Measurements from ENCODE around the gene ST6GAL2. TPM values are rescaled to one million over a fixed set of nuclear protein-coding genes. Genes with fewer than 3 reads are reported as not detected.

ST6GAL2 gene
- polyA plus RNA-seq, 2 of the 4 experiments (the other 2 are of a cell fraction), result 26.2 to 52.6 TPM

GRCh38 chr2:106932644-106933043 is 46.7 kb upstream of the ST6GAL2 start:
- DNase-seq (ENCODE audit: low read depth in 1 of 2, low spot score in 1 of 2) (peak in 1 of 2 experiments; percentile 17), ATAC-seq (0 out of 6 replicates have a peak, but pooled peaks of 1 of the 2 experiments have one; percentile 43), FAIRE-seq (no peak)
- CTCF ChIA-PET, result no interaction called here
- WGBS (ENCODE audit: missing lambda C conversion rate), result 36% methylated on average over 3 of the region's 3 CpGs
- no peak overlapping the region for H3K4me3 ChIP-seq
- no peak overlapping the region for H3K4me2 ChIP-seq
- POLR2A ChIA-PET, result no interaction called here
- TF ChIP-seq EHMT2 (IDR thresholded peaks at IDR 0.05; ENCODE audit: low read depth) (no peak), RAD21 (conservative IDR thresholded peaks at IDR 0.05 in 1 of 2, IDR thresholded peaks at IDR 0.05 in 1 of 2) (peak; percentile 38 to 39)
- H3K27ac ChIP-seq, result no peak overlapping the region
- H3K4me1 ChIP-seq, result peaks cover 5% of the 10 kb centered on the region; the same call in 1 of the 3 replicates
- H3K9me3 ChIP-seq, result no peaks in the 10 kb centered on the region

- POLR2A ChIA-PET, result no interaction called here
- Histone ChIP-seq H3K27ac (no peak overlapping the region), H3K4me3 (no peak overlapping the region), H3K4me2 (no peak overlapping the region), H3K4me1 (peaks cover 5% of the 10 kb centered on the region; the same call in 1 of the 3 replicates), H3K9me3 (no peaks in the 10 kb centered on the region)
- DNase-seq (ENCODE audit: low read depth in 1 of 2, low spot score in 1 of 2) (no peak), FAIRE-seq (no peak), ATAC-seq (no peak)
- 78% methylated on average over 5 of the region's 5 CpGs for WGBS (ENCODE audit: missing lambda C conversion rate)
- TF ChIP-seq HEYL (CRISPR knock-in tag; IDR thresholded peaks at IDR 0.05), result no peak
- no peak for TF ChIP-seq MAZ (IDR thresholded peaks at IDR 0.05; ENCODE audit: borderline replicate concordance, low read depth, low read length)
- no peak for TF ChIP-seq MAFK (IDR thresholded peaks at IDR 0.05; ENCODE audit: partially characterized antibody)
- TF ChIP-seq BHLHE40 (IDR thresholded peaks at IDR 0.05; ENCODE audit: low read depth, low read length), result no peak
- no peak for TF ChIP-seq ZSCAN20 (CRISPR knock-in tag; IDR thresholded peaks at IDR 0.05)
- no peak for TF ChIP-seq FOSL2 (IDR thresholded peaks at IDR 0.05)
- TF ChIP-seq FOSL2 (CRISPR knock-in tag; IDR thresholded peaks at IDR 0.05), result no peak
- TF ChIP-seq JUNB (IDR thresholded peaks at IDR 0.05), result no peak
- TF ChIP-seq KDM5A (IDR thresholded peaks at IDR 0.05), result no peak
- TF ChIP-seq POLR2AphosphoS2 (conservative IDR thresholded peaks at IDR 0.05; ENCODE audit: low read length), result no peak
- no peak for TF ChIP-seq NFE2L2 (conservative IDR thresholded peaks at IDR 0.05; ENCODE audit: low read length)
- CTCF ChIA-PET, result no interaction called here
These were observed 45.9 kb upstream of the ST6GAL2 start for GRCh38 chr2:106931717-106932335.

DNA sequence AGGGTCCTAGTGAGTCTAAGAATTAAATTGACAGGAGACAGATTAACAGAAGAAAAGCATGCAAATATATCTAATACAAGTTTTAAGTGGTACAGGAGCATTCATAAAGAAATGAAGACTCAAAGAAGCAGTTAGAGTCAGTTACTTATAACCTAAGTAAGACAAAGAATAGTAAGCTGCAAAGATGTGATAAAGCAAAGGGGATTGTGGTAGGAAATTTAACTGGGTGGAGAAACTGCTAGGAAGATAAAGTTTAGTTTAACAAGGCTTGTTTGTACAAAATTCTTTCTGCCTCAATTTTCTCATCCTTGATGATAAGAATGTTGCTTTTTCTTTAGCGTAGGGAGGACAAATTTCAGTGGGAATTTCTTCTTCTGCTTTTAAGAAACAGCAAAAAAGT is 35.5 kb upstream of the ST6GAL2 start:
- no peak for ATAC-seq
- ChIA-PET CTCF (no interaction called here), POLR2A (no interaction called here)
- 86% methylated on average over 1 of the region's 1 CpG for WGBS (ENCODE audit: missing lambda C conversion rate)
- H3K4me1 ChIP-seq, result no peaks in the 10 kb centered on the region
- 0 out of 3 replicates have a peak, but pooled peaks cover 7% of the 10 kb centered on the region for H3K9me3 ChIP-seq
- H3K4me2 ChIP-seq, result no peak overlapping the region
- H3K4me3 ChIP-seq, result no peak overlapping the region
- TF ChIP-seq, protein P1, sequence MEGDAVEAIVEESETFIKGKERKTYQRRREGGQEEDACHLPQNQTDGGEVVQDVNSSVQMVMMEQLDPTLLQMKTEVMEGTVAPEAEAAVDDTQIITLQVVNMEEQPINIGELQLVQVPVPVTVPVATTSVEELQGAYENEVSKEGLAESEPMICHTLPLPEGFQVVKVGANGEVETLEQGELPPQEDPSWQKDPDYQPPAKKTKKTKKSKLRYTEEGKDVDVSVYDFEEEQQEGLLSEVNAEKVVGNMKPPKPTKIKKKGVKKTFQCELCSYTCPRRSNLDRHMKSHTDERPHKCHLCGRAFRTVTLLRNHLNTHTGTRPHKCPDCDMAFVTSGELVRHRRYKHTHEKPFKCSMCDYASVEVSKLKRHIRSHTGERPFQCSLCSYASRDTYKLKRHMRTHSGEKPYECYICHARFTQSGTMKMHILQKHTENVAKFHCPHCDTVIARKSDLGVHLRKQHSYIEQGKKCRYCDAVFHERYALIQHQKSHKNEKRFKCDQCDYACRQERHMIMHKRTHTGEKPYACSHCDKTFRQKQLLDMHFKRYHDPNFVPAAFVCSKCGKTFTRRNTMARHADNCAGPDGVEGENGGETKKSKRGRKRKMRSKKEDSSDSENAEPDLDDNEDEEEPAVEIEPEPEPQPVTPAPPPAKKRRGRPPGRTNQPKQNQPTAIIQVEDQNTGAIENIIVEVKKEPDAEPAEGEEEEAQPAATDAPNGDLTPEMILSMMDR (IDR thresholded peaks at IDR 0.05), result no peak
- TF ChIP-seq CBX8 (IDR thresholded peaks at IDR 0.05) (no peak), KDM1A (IDR thresholded peaks at IDR 0.05; ENCODE audit: low read depth) (no peak), SMC3 (IDR thresholded peaks at IDR 0.05) (no peak), POLR2AphosphoS2 (conservative IDR thresholded peaks at IDR 0.05; ENCODE audit: low read length) (no peak), HEYL (CRISPR knock-in tag; IDR thresholded peaks at IDR 0.05) (no peak), SREBF2 (IDR thresholded peaks at IDR 0.05) (no peak), ZC3H11A (IDR thresholded peaks at IDR 0.05) (no peak), NFE2L2 (conservative IDR thresholded peaks at IDR 0.05; ENCODE audit: low read length) (no peak), TP53 (CRISPR knock-in tag; IDR thresholded peaks at IDR 0.05) (no peak), EHF (CRISPR knock-in tag; IDR thresholded peaks at IDR 0.05) (no peak), PHF8 (IDR thresholded peaks at IDR 0.05; ENCODE audit: borderline replicate concordance, low read depth) (no peak), BHLHE40 (IDR thresholded peaks at IDR 0.05; ENCODE audit: low read depth, low read length) (no peak), JUNB (IDR thresholded peaks at IDR 0.05) (no peak), ZSCAN20 (CRISPR knock-in tag; IDR thresholded peaks at IDR 0.05) (no peak), FOXS1 (CRISPR knock-in tag; IDR thresholded peaks at IDR 0.05) (no peak), CEBPB (IDR thresholded peaks at IDR 0.05) (no peak), EP300 (IDR thresholded peaks at IDR 0.05) (no peak), TFCP2L1 (CRISPR knock-in tag; IDR thresholded peaks at IDR 0.05) (no peak)
- TF ChIP-seq, protein P2, sequence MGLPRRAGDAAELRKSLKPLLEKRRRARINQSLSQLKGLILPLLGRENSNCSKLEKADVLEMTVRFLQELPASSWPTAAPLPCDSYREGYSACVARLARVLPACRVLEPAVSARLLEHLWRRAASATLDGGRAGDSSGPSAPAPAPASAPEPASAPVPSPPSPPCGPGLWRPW (IDR thresholded peaks at IDR 0.05), result no peak
- DNase-seq (ENCODE audit: low read depth in 1 of 2, low spot score in 1 of 2), result no peak
- no peak for FAIRE-seq
- H3K27ac ChIP-seq, result no peak overlapping the region
